GM12874 (cell line): ENCODE measurements around the gene CPA3.
A peak's percentile ranks its signal among the peaks of the same experiment; 100 is the strongest.

ENCODE experiments used
- TF ChIP-seq, protein P1 (sequence below): IDR thresholded peaks from 2 replicates; pipeline ENCODE4 v1.5.1; 2011; ENCODE audit warnings: low read depth, mild to moderate bottlenecking, control low read depth, low read length, moderate library complexity; ENCODE audit not compliant: insufficient read depth

Gene CPA3

DNA sequence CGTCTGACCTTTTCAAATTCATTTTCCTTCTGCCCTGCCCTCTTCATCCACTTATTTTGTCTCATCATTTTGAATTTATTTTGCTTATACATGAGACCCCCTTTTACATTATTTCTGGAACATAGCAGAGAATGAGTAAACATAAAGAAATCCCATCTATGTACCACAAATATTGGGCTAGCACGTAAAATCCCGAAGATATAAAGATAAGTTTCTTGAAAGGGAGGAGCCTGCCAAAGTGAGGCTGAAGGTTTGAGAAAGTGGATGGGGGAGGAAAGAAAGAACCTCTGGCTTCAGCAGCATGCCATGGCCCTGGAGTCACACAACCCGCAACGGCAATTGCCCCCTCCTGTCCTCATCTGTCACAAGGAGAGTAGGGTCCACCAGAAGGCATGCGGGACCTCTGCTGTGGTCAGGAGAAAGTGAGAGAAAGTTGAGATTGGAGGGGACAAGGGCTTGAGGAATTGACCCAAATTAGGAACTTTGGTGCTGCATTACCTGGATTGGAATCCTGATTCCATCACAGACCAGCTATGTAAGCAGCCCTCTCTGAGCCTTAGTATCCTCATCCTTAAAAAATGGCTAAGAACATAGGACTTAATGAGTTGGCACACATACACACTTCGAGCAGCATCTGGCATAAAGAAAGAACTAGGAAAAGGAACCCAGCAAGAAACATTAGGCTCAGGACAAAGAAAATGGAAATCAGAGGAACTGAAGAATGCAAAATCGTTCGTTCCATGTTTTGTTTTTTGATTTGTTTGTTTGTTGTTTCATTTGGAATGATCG, 72.6 kb downstream of the CPA3 start:
- TF ChIP-seq, protein P1, sequence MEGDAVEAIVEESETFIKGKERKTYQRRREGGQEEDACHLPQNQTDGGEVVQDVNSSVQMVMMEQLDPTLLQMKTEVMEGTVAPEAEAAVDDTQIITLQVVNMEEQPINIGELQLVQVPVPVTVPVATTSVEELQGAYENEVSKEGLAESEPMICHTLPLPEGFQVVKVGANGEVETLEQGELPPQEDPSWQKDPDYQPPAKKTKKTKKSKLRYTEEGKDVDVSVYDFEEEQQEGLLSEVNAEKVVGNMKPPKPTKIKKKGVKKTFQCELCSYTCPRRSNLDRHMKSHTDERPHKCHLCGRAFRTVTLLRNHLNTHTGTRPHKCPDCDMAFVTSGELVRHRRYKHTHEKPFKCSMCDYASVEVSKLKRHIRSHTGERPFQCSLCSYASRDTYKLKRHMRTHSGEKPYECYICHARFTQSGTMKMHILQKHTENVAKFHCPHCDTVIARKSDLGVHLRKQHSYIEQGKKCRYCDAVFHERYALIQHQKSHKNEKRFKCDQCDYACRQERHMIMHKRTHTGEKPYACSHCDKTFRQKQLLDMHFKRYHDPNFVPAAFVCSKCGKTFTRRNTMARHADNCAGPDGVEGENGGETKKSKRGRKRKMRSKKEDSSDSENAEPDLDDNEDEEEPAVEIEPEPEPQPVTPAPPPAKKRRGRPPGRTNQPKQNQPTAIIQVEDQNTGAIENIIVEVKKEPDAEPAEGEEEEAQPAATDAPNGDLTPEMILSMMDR, result no peak

DNA sequence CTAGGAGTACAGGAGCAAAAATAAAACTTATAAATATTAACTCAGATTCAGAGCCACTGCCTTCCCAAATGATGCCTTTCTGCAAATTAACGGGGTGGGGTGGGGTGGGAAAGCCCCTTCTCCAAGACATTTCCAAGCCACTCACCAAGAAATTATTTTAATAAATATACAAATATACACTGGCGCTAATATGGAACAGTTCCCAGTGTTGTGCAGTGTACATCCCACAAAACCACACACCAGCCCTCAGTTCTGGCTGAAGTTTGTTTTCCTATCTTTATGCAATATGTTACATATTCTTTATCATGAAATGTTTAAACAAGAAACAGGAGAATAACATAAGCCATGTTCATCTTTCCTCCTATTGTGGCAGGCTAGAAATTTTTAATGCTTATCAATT, 73.2 kb downstream of the CPA3 start:
- TF ChIP-seq, protein P1, result no peak

DNA sequence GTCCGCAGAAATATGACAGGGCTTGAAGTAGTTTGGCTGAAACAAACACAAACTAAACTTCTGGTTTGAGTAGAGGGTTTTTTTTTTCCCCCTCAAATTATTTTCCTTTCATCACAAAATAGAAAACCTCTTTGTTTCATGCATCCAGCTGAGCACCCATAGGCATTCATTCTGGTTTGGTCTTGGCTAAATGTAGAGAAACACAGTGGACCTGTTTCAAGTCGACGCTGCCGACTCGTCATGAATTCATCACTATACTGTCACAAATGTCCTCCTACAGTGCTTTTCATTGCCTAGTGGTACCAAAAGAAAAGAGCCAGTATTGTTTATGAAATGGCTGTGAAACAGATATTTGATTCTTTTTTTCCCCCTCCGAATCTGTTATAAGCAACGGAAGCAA, 73.8 kb downstream of the CPA3 start:
- TF ChIP-seq, protein P1, result no peak

DNA sequence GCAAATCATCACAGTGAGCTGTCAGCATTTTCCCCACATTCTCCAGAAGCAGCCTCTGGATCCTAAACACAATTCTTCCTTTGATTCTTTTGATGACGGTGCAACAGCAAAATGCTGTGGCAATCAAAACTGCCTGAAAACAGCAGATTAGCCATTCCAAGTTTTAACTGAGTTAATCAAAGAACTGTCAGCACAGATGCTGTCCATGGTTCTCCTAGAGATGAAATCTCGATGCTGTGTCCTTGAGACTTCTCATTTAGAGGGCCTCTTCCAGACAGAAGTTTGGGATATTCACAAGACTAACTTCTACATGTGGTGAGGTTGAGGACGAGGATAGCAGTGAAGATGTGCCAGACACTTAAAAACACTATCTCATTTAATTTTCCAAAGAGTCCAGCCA, 75.9 kb downstream of the CPA3 start:
- TF ChIP-seq, protein P1, result no peak

DNA sequence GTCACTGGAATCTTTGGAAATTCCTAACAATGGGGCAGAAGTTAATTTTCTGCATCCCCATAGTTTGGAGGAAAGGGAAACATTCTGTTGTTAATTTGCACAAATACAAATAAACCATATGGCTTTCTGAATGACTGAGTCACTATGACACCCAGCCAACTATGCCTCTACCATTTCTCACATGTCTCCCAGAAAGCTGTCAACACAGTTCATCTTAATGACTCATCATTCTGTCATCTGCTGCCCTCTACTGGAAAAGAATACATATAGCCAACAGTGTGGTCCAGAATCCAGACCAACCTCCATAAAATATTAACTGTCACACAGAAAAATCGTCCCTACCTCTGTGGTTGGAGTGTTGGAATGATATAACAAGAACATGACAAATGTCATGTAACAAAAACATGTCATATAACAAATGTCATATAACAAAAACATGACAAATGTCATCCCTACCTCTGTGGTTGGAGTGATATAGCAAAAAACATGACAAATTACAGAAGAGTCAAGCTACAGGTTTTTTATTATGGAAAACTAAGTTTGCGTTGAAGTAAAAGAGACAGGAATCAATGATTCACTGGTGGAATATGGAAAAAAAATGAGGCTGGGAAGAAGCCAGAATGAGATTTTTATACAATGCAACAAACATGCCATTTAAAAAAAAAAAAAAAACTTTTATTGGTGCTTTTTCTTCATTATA, 78.6 kb downstream of the CPA3 start:
- TF ChIP-seq, protein P1, result peak; percentile 55; the same call in 1 of the 2 replicates

DNA sequence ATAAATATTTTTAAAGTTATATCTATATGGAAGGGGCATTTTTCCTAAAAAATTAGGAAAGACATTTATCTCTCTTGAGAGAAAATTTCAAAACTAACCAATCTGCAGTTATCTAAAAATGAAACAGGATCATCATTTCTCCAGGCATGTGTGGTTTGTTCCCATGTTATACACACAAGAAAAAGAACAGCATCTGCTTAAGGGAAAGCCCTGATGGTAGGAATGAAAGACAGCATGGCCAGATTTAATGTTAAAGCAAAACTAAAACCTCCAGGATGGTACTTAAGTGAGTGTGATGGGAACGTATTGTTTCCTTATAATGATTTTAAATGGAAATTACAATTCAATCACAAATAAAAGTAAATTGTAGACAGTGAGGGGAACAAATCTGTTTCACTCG, 80.0 kb downstream of the CPA3 start:
- TF ChIP-seq, protein P1, result no peak
